Measurements from ENCODE around the gene LSS.
"Not testable (repeated sequence)": the region's sequence is repeated elsewhere in the genome, so short reads cannot be mapped to it uniquely, and the experiment has no call there.

LSS gene

GRCh38 chr21:46185716-46186115, 42.9 kb downstream of the LSS start:
- no peak for DNase-seq (ENCODE audit: low spot score)

DNA sequence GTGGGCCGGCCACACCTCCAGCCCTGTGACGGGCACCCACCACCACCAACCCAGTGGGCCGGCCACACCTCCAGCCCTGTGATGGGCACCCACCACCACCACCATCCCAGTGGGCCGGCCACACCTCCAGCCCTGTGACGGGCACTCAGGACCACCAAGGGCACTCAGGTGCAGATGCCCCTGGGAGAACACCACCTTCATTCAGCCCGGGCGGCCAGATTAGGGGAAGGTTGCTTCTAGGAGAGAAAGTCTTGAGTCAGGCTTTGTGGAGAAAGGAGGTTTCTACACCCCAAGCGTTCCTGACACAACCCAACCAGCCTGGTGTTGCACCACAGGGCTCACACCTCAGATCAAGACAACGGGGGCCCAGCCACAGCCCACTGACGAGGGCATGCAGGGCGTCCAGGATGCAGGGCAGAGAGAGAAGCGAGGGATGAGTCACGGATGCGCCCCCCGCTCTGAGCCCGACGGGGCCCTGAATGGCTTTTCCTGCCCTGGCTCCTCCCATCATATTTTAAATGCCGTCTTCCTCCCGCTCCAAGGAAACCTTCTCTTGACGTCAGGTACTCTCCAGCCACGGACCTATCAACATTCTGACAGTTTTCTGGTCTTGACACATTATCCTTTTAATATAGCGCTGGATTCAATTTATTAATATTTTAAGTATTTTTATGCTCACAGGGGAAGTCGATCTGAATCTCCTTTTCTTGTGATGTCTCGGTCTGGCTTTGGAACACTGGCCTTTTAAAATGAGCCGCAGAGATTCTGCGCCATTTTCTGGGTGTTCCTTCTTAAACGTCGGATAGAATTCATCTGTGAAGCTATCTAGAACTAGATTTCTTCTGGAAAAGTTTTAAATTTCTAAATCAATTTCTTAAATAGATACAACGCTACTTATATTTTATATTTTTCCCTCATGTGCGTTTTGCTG, 43.7 kb downstream of the LSS start:
- DNase-seq (ENCODE audit: low spot score): peak; percentile 54

- peak; percentile 74 for DNase-seq (ENCODE audit: low spot score)
Measured at GRCh38 chr21:46183910-46184624, 44.5 kb downstream of the LSS start, which contains the start of gene SPATC1L. Gene SPATC1L (minus strand): TSS chr21:46184459. CDS start chr21:46182816, 1,643 bp downstream.

DNA sequence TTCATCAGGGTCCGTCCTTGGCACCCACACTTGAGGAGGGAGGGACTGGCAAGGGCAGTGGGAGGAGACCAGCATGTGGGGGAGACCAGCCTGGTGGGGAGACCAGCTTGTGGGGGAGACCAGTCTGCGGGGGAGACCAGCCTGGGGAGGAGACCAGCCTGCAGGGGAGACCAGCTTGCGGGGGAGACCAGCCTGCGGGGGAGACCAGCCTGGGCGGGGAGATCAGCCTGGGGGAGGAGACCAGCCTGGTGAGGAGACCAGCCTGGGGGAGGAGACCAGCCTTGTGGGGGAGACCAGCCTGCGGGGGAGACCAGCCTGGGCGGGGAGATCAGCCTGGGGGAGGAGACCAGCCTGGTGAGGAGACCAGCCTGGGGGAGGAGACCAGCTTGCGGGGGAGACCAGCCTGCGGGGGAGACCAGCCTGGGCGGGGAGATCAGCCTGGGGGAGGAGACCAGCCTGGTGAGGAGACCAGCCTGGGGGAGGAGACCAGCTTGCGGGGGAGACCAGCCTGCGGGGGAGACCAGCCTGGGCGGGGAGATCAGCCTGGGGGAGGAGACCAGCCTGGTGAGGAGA, 45.2 kb downstream of the LSS start:
- DNase-seq (ENCODE audit: low spot score): not testable (repeated sequence)

- peak; percentile 13 for DNase-seq (ENCODE audit: low spot score)
Measured at GRCh38 chr21:46182548-46183336, 45.8 kb downstream of the LSS start.

DNA sequence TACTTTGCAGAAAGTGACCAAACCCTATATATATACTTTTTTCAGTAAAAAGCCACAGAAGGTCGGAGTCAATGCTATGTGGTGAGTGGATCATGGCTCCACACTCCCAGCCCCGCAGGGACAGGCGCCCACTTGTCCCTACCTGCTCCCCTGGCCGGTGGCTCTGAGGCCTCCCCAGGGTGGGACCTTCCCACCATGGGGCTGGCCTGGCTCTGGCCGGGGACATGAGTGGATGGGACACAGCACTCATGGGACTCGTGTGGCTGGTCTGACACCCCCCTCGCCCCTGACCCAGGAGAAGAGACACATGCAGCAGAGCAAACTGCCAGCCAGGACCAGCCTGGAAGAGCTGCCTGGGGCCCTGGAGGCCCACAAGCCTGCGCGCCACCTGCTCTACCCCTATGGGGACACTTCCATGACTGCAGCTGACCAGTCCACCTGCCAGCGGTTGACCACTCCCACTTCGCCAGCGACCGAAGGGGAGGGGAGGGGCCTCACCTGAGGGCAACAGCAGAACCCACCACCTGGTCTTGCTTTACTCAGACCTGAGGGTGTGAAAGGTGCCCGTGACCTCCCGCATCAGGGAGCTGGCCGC, 46.5 kb downstream of the LSS start:
- no peak for DNase-seq (ENCODE audit: low spot score)

DNA sequence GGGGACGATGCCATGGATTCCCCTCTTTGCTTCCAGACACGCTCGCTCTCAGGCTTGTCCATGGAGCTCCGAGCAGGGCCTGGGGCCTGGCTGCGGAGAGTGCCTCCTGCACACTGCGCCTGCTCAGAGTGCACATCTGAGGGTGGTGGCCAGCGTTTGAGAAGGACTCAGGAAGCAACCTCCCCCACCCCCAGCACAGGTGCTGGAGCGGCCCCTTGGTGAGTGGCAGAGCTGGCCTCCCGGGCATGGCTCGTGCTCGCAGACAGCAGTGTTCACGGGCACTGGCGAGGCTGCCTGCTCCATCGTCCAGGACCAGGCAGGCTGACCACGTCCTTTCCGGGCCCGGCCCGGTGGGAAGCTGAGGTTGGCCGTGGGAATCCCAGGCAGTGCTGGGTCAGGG, 47.1 kb downstream of the LSS start:
- no peak for DNase-seq (ENCODE audit: low spot score)

DNA sequence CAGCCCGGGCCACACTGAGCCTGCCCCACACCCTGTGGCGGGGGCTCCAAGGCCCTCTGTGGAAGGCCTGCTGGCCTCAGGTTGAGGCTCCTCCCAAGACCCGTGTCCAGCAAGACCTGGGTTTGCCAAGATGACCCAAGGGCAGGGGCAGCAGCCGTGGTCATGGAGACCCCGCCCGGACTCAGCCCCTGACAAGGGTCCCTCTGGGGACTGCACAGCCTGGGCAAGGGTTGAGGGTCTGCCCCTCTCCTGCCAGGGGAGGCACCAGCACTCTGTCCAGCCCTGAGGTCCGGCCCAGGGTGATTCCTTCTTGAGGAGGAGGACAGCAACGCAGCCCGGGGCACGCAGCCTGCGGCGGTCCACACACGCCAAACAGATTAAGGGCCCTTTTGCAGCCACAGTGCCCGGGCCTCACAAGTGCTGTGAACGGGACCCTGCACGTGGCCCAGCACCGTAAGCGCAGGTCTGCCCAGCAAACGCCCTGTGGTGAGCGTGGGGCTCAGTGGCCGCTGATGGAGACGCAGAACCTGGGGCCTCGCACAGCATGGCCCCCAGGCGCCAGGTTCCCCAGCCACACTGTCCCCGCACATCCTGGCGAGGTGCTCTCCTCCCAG, 47.7 kb downstream of the LSS start:
- no peak for DNase-seq (ENCODE audit: low spot score)

DNA sequence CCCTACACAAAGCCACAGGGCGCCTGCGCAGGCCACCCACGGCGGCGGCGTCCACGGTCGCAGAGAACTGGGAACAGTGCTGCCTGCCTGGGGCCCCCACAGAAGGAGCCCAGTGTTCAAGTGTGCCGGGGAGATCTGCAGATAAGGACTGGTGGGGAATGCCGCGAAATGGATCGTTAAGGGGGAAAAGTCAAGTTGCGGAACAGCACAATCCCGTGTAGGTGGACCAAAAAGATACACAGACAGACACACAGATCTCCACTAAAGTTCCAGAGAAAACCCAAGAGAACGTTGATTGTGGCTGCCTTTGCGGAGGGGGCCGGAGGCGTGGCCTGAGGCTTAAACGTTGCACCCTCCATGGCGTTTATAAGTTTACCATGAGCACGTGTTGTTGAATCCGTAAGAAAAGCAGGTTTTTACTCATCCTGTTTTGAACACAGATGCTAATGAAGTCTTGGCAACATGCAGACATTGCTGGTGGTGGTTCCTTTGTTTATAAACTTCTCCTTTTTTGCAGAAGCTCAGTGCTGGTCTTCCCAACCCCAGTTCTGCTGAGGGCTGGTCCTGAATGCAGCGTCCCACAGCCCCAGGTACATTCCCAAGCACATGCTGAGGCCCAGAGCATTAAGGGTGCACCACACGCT, 48.4 kb downstream of the LSS start:
- DNase-seq (ENCODE audit: low spot score): no peak

DNA sequence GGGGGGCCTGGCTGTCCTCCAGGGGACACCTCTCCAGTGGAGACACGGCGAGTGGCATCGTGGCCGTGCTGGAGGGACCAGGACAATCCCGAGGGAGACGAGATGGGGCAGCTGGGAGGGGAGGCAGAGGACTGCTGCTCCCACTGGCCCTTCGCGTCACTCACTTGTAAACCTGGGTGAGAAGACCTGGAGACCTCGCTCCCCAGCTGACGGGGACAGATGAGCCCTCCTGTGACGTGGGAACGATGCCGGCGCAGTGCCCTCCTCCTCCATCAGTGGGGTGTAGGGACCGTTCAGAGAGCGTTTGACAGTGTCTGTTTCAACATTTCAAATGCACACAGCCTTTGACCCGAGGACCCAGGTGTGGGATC, 48.9 kb downstream of the LSS start:
- DNase-seq (ENCODE audit: low spot score): no peak

DNA sequence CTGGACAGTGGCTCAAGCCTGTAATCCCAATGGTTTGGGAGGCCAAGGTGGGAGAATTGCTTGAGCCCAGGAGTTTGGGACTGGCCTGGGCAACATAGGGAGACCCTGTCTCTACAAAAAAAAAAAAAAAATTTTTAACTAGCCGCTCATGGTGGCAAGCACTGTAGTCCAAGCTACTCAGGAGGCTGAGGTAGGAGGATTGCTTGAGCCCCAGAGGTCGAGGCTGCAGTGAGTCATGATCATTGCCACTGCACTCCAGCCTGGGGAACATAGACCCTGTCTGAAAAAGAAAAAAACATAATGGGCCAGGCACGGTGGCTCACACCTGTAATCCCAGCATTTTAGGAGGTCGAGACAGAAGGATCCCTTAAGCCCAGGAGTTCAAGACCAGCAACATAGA, 49.6 kb downstream of the LSS start:
- DNase-seq (ENCODE audit: low spot score): no peak

DNA sequence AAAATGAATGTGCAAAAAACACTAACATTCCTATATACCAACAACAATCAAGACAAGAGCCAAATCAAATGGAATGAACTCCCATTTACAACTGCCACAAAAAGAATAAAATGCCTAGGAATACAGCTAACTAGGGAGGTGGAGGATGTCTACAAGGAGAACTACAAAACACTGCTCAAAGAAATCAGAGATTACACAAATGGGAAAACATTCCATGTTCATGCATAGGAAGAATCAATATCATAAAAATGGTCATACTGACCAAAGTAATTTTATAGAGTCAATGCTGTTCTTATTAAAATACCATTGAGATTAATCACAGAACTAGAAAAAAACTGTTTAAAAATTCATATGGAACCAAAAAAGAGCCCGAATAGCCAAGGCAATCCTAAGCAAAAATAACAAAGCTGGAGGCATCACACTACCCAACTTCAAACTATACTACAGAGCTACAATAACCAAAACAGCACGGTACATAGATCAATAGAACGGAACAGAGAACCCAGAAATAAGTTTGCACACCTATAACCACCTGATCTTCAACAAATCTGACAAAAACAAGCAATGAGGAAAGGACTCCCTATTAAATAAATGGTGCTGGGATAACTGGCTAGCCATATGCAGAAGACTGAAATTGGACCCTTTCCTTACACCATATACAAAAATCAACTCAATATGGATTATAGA, 52.0 kb downstream of the LSS start:
- DNase-seq (ENCODE audit: low spot score): not testable (repeated sequence)

DNA sequence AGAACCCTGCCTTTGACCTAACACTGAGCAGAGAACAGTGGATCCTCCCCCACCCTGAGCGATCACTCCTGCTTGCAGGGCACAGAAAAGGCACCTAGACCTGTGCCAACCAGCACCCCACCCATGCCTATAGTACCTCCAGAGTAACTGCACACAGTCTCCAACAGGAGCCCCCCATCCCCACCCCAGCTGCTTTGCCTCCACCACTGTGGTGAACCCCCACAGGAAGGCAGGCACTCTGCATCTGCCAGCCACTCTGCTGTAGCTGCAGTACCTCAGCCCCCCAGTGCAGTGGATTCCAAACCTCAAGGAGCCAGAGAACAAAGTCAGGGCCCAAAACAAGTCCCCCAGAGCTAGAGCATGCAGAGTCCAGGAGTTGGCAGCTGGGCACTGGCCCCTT, 55.0 kb downstream of the LSS start:
- DNase-seq (ENCODE audit: low spot score): no peak

DNA sequence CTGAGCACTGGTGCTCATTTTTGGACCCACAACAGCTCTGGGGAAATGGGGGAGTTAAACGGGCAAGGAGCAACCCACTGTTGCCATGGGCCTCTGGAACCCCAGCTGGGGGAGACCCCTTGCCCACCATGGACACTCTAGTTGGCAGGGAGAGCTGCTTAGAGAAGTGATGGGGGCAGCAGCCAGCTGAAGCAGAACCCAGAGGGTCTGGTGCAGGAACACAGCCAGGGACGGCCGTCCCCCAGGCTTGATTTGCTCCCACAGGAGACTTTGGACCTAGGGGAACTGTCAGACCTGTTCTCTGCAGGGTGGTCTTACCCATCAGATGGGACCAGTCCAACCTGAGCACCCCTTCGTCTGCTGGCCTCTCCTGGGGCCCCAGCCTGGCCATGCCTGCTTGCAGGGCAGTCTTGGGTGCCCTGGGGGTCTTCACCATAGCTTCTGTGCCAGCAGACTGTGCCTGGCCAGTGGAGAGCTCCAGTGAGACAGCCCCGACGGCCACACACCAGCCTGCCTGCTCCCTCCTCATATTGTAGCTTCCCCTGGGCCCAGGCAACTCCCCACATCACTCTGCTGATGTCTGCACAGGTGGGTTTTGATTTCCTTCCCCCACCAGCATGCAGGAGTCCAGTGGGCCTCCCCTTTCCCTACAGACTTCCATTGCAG, 55.6 kb downstream of the LSS start:
- no peak for DNase-seq (ENCODE audit: low spot score)

DNA sequence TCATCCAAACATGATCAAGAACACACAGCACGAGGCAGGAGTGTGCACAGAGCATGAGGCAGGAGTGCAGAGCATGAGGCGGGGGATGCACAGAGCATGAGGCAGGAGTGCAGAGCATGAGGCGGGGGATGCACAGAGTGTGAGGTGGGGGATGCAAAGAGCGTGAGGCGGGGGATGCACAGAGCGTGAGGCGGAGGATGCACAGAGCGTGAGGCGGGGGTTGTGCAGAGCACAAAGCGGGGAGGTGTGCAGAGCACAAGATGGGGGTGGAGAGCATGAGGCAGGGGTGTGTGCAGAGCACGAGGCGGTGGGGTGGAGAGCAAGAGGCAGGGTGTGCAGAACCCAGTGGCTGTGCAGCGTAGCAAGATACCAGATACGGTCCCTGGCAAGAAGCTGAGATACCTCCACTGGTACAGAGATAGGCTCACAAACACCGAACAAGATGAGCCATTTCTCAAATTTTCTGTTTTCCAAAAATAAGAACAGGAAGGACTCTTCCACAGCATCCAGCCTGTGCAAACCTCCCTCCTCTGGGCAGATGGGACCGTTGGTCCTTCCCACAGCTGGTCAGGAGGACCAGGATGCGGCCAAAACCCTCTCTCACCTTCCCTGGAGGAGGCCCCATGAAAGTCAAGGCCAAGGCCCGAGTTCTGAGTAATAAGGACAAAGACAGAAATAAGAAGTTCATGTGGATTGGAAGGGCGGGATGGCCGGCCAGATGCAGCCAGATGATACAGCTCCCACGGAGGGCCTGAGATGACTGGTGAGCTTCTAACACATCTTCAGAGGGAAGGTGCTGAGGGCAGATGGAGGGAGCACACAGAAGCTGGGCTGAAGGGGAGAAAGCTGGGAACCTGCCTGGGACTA, 56.3 kb downstream of the LSS start:
- no peak for DNase-seq (ENCODE audit: low spot score)

DNA sequence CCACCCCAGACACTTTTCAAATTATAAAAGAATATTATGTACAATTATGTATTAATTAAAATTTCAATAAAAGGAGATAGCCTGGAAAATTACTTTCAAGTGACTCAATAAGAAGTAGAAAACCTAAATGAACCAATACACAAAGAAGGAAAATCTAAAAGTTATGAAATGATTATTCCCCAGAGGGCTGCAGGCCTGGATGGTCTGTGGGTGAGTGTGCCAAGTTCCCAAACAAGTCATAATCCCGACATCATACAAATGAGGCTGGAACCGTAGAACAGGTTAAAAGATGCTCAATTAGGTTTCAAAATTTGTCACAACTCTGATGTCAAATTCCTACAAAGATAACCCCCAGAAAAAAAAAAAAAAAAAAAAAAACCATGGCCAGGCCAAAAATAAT, 57.0 kb downstream of the LSS start:
- no peak for DNase-seq (ENCODE audit: low spot score)

DNA sequence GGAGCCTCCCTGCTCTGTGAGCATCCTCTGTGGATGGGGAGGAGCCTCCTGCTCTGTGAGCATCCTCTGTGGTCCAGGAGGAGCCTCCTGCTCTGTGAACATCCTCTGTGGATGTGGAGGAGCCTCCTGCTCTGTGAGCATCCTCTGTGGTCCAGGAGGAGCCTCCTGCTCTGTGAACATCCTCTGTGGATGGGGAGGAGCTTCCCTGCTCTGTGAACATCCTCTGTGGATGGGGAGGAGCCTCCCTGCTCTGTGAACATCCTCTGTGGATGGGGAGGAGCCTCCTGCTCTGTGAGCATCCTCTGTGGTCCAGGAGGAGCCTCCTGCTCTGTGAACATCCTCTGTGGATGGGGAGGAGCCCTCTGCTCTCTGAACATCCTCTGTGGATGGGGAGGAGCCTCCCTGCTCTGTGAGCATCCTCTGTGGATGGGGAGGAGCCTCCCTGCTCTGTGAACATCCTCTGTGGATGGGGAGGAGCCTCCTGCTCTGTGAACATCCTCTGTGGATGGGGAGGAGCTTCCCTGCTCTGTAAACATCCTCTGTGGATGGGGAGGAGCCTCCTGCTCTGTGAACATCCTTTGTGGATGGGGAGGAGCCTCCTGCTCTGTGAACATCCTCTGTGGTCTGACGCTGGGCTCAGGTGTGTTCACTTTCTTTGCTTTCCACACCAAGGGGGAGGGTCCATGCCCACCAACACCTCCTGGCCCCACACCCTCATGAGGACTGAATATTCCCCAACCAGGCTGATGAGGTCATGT, 58.0 kb downstream of the LSS start:
- DNase-seq (ENCODE audit: low spot score): not testable (repeated sequence)
